HPDE6-E6E7 (cell line): ENCODE data around the gene TRIM46.
"Not testable (repeated sequence)": the region's sequence is repeated elsewhere in the genome, so short reads cannot be mapped to it uniquely, and the experiment has no call there.

ENCODE experiments used
- DNase-seq: peaks from one replicate; pipeline ENCODE4 v3.0.0; 2011; ENCODE audit warnings: missing footprints; ENCODE audit errors: extremely low spot score

TRIM46 gene

DNA sequence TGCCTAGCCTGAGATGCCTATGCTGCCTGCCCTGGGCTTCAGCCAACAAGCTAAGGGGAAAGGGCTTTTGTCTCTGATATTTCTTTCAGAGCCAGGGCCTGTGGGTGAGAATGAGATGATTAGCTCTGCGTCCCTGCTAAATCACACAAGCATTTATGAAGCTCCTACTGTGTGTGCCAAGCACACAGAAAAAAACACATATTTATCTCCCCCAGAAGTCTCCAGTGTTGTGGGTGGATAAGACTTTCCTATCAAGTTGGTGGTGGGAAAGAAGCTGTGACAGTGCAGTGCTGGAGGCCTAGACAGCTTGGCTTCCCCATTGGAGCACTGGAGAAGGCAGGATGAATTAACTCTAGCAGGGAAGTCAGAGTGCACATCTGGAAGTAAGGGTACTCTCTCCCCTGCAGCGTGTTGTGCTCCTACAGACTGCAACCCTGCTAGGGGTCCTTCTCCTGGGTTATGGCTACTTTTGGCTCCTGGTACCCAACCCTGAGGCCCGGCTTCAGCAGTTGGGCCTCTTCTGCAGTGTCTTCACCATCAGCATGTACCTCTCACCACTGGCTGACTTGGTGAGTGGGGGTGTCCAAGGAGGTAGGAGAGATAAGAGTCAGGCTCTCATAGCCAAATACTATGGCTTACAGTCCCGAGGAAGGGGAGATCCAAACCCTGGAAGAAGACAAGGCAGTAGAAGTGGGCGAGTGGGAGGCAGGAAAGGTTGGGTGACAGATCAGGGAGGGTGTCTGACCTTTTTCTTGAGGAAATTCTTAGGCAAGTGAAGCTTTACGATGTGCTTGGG is 36.3 kb upstream of the TRIM46 start:
- DNase-seq: no peak

DNA sequence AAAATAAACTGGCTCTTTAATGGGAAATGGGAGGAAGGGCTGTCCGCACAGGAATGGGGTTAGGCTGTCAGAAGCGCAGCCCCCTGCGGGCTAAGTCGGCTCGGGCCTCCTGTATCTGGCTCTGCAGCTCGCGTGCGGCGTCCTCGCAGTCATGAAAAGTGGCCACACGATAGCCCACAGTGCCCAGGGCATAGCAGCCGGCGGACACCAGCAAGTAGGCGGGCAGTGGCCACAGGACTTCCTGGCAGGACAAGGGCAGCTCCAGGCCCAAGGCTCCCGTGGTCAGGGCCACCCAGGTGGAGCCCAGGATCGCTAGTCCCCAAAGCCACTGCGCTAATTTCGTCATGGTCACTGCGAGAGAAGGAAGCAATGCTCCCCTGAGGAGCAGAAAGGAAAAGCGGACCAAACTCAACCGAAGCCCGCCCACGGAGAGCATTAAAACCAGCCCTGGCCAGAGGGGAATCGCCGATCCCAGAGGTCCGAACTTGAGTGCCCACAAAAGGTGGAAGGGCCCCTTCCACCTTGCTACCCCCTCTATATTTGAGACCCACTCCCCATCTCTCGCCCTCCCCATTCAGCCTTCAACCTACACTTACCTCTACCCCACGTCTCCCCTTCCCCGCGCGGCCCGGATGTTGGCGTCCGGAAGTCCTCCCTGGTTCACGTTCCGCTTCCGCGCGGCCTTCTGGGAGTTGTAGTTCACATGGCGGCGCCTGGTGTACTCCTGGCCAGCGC is 33.6 kb upstream of the TRIM46 start, which contains the start of gene DPM3:
Gene DPM3 (minus strand): TSS at position 637 of the 735 bp plus-strand sequence. CDS start 291 bp downstream, at position 346.
- DNase-seq: no peak

DNA sequence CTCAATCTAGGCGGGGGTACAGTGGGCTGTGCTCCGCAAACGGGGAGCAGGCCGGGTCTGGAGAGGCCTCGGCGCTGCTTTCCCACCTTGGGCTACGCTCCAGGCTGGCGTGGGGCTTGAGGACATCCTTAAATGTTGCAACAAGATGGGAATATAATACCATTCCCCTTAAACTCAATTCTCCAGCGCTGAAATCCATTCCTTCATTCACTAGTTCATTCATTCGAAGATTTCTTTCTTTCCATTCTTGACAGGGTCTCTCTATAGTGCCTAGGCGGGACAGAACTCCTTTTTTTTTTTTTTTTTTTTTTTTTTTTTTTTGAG is 33.1 kb upstream of the TRIM46 start:
- DNase-seq: no peak

DNA sequence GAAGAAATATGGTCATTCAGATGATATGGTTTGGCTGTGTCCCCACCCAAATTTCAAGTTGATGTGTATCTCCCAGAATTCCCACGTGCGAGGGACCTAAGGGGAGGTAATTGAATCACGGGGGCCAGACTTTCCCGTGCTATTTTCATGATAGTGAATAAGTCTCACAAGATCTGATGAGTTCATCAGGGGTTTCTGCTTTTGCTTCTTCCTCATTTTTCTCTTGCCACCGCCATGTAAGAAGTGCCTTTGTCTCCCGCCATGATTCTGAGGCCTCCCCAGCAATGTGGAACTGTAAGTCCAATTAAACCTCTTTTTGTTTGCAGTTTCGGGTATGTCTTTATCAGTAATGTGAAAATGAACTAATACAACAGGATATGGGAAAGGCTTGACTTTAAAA is 31.9 kb upstream of the TRIM46 start:
- DNase-seq: no peak

- no peak for DNase-seq
These were observed 28.2 kb upstream of the TRIM46 start for GRCh38 chr1:155145491-155145890.

- DNase-seq: not testable (repeated sequence)
These were observed 17.5 kb upstream of the TRIM46 start for GRCh38 chr1:155155996-155156643.

DNA sequence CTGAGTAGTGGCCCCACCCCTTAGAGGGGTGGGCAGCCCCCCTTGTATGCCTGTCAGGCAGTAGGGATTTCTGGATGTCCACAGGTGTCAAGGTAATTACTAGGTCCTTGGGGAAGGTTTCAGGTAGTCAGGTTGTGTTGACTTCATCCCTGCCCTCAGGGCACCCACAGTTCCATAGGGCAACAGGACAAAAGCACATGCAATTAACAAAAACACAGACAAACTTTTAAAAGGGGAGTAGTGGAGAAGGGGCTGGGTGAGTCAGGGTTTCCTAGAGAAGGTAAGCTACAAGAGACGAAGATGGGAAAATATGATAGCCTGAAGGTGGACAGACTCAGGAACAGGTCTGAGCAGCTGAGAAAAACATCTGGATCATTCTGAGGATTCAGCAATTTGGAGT is 14.7 kb upstream of the TRIM46 start:
- DNase-seq: no peak

GRCh38 chr1:155160128-155160527 is 13.5 kb upstream of the TRIM46 start:
- DNase-seq: no peak

DNA sequence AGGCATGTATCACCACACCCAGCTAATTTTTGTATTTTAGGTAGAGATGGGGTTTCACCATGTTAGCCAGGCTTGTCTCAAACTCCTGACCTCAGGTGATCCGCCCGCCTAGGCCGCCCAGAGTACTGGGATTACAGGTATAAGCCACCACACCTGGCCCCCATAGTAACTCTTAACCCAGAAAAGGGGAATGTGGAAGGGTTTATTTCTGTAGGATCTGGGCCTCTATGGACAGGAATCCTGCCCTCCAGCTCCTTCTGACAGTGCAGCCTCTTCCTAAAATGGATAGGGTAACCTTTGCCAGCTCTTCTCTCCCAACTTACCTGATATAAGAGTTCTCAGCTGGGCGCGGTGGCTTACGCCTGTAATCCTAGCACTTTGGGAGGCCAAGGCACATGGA is 11.0 kb upstream of the TRIM46 start:
- DNase-seq: not testable (repeated sequence)

GRCh38 chr1:155163785-155164184 is 9.9 kb upstream of the TRIM46 start:
- not testable (repeated sequence) for DNase-seq

- not testable (repeated sequence) for DNase-seq
These were observed 9.0 kb upstream of the TRIM46 start for GRCh38 chr1:155164625-155165024.

DNA sequence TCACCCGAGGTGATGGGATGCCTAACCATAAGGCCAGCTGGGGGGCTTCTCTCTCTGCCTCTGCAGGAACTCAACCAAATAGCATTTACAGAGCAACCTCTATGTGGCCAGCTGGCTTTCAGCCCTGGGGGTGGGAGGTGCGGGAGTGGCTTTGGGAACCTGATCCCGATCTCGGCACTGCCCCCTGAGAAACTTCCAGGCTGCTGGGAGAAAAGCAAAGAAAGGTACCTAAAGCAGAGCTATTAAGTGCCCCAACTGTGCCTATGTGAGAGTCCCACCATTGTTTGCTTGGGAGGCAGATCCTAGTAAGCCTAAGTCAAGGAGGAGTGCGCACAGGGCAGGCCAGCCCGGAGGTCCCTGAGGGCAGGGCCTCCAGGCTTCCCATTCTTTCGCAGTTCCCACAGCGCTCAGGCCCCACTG is 7.6 kb upstream of the TRIM46 start:
- no peak for DNase-seq

DNA sequence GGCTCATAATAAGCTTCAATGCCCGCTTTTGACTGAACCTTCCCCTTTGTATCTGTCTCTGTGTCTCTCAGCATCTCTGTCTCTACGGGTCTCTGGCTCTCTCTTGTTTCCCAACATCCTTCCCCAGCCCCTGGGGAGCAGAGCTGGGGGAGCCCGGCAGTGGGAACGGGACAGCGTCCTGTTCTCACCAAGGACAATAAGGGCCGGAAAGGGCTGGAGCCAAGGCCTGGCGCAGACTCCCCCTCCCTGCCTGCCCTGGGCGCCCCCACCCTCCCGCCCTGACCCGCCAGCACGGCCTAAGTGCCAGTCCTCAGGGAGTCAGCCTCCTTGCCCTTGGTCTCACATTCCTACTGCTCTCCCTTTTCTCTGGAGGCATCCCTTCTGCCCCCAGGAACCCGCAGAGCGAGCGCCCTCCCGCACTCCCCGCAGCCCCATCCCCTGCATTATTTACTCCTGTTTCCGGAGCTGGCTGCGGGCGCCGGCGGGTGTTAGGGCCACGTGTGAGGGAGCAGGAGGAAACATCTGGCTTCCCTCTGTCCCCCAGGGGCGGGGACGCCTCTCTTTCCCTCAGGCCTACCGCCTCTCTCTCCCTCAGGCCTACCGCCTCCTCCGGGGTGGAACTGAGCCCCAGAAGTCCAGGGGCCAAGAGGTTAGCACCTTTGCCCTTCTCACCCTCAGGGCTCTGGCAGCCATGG is 7.0 kb upstream of the TRIM46 start:
- DNase-seq: no peak

DNA sequence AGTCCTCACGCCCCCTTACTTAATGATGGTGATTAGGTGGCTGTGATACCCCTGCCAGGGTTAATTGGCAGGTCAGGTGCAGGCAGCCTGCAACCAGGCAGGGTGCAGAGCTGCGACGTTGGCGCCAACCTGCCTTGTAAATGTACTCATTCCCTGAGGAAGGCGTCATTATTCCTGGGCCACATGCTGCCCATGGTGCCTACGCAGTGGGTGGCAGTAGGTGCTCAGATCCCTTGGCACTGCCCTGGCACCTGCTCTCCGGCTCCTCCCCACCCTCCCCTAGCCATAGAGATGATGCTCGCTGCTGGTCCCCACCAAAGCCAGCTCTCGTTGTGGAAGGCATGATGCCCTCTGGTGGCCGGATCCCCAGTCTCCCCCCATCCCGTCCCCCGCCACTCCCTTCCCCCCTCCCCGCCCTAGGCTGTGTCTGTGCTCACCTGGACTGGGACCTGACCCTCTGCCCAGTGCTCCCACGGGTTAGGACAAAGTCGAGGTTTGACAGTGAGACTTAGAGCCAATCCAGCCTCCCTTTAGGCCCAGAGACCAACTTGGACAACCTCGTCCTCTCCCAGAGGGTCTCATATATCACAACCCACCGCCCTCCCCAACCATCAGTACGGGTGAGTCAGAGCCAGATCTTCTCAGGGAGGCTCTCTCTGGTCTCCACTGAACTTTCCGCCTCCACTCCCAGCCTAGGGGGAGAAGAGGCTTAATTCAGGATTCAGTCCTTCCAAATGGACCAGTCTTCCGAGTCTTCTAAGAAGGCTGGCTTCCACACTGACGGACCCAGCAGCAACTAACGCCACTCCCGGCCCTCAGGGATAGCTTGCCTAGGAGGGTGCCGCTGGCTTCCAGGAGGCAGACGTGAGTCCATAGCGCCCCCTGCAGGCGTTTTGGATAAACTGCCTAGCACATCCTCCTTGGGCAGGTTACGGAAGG is 6.2 kb upstream of the TRIM46 start:
- peak; percentile 61 for DNase-seq

DNA sequence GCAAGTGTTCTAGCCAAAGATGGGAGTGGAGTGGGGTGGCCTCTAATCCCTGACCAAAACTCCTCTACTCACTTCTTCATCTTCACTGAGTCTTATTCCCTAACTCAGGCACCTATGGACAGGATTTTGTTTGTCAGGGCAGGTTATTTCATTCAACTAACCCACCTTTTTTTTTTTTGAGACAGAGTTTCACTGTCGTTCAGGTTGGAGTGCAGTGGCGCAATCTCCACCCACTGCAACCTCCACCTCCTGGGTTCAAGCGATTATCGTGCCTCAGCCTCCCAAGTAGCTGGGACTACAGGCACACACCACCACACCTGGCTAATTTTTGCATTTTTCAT is 5.6 kb upstream of the TRIM46 start:
- not testable (repeated sequence) for DNase-seq

DNA sequence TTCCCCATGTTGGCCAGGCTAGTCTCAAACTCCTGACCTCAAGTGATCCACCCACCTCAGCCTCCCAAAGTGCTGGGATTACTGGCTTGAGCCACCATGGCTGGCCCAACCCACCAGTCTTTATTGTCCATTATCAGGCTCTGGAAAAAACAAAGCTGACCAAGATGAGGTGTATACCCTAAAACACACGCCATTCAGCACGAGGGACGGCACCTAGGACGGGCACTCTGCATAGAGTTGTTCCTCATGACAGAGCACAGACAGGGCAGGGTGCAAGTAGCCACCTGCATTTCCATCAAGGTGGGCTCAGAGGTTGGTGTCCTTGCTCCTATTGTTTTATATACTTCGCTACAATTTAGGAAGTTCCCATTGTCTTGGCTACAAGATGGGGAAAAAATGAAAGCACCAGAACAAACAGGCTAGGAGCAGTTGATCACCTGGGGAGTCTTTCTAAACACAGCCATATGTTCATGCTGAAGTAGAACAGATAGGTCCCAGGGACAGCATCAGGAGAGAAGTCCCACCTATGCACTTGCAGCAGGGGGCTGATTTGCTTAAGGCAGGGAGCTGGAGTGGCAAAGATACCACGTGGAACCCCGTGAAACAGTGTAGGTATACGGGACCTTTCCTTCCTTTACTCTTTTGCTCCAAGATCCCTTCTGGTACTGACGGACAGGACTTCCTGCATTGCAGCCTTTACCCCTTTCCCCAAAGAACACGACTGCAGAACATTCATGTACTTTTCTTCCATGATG is 5.0 kb upstream of the TRIM46 start:
- no peak for DNase-seq

DNA sequence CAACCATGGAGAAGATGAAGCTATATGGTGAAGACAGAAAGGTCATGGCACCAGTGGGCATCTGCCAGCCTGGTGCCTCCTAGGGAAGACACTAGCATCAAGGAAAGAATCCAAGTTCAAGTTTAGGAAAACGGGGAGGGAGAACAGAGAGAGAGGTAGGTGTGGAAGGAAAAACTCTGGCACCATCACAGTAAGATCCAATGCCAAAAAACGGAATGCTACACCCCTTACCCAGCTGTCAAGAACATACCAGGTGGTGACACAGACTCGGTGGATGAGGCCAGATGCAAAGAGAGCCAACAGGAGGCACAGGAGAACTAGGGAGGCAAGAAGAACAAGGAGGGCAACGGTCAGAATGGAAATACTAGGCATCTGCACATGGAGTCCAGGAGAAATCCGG is 4.1 kb upstream of the TRIM46 start:
- DNase-seq: no peak

DNA sequence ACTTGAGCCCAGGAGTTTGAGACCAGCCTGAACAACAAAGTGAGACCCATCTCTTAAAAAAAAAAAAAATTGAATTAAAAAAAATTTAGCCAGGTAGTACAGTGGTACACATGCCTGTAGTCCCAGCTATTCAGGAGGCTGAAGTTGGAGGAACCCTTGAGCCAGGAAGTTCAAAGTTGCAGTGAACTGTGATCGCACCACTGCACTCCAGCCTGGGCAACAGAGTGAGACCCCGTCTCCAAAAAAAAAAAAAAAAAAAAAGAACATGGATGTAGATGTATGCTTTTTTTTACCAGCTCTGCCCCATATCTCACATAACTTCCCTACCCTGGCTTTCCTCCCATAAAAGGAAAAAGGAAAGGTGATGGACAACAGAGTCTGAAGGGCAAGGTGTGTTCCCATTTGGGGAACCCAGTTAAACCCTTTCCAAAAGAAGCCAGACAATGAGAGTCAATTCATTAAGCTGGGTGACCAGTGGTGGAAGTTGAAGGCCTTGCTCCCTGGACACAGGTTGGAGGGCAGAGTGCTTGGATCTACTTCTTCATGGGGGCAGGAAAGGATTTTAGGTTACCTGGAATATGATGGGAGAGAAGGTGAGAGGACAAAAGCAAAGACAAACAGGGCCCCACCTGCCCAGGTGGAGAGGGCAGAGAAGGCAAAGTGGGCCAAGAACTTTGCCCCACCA is 3.4 kb upstream of the TRIM46 start:
- DNase-seq: no peak

- DNase-seq: no peak
These were observed 2.8 kb upstream of the TRIM46 start for GRCh38 chr1:155170806-155171205.
